PFSK-1 (cell line): Measurements from ENCODE around the gene ZNF646.

Experiments used
- FOXP2 ChIP-seq: optimal IDR thresholded peaks from 2 replicates; pipeline ENCODE3; 2011; ENCODE audit warnings: borderline replicate concordance, control low read depth, inconsistent platforms; ENCODE audit not compliant: insufficient read depth; ENCODE audit errors: extremely low read length, extremely low read depth
- POLR2AphosphoS5 ChIP-seq: IDR thresholded peaks from 2 replicates; pipeline ENCODE4 v1.6.1; 2012; ENCODE audit warnings: low read depth, mild to moderate bottlenecking, control low read depth, low read length, moderate library complexity
- REST ChIP-seq, 2 experiments: IDR thresholded peaks; 2 replicates each; pipeline versions ENCODE4 v1.6.1 to v1.8.0; 2011 to 2012; ENCODE audit warnings: low read depth in 2 of 2, low read length in 2 of 2, control low read depth in 1 of 2, inconsistent platforms in 1 of 2, mild to moderate bottlenecking in 1 of 2, moderate library complexity in 1 of 2; ENCODE audit not compliant: insufficient read depth in 1 of 2
- SIN3A ChIP-seq: IDR thresholded peaks from 2 replicates; pipeline ENCODE4 v1.6.1; 2012; ENCODE audit warnings: mild to moderate bottlenecking, low read length, moderate library complexity, borderline replicate concordance; ENCODE audit not compliant: insufficient read depth
- TAF1 ChIP-seq: IDR thresholded peaks from 2 replicates; pipeline ENCODE4 v1.6.1; 2012; ENCODE audit warnings: low read length, control low read depth, borderline replicate concordance; ENCODE audit not compliant: insufficient read depth

The ZNF646 gene

DNA sequence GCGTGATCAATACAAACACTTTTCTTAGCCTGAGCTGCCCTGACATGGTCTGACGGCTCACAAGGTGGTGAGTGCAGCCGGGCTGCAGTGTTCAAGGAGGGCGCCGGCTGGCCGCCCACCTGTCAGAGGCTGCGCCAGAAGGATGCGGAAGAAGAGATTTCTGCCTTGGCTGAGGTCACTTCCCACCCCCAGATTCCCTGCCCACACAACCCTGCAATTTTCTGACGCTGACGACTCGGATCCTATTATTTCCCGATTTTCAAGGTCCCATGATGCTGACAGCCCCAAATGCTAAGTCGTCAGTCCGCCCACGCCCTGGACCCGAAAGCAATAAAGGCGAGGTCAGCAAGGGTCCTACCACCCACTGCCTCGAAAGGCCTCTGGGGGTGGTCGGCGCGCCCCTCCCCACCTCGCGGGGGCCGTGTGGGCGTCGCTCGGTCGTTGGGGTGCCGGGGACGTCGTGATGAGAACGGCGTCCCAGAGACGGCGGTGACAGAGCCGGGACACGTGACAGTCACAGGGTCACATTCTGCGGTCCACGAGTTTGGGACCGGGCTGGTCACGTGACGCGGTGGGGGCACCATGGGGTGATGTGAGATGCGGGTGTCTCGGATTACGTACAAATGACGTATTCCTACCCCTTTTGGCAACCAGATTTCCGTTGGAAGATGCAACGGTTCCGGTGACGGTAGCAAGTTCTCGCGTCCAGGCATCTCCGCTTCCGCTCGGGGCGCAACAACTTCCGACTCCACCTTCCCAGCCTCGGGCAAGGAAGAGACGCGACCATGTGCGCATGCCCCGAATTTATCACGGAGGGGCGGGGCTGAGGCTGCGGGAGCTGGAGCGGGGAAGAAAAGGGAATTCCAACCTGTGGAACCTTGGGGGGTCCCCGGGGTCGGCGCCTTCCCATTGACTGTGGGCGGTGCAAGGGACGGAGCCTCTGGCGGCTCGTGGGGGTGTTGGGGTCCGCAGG is 41.2 kb upstream of the ZNF646 start, which contains the start of gene STX4:
STX4 (plus strand) TSS at position 823 of the 973 bp plus-strand sequence. CDS start 248 bp downstream, outside the sequence.
- no peak for TF ChIP-seq TAF1
- no peak for TF ChIP-seq FOXP2
- TF ChIP-seq POLR2AphosphoS5: no peak
- TF ChIP-seq REST (IDR thresholded peaks at IDR 0.05; ENCODE audit: insufficient read depth in 1 of 2, low read depth in 2 of 2, low read length in 2 of 2): no peak
- no peak for TF ChIP-seq SIN3A

GRCh38 chr16:31033709-31034492 is 40.3 kb upstream of the ZNF646 start:
- TF ChIP-seq FOXP2: no peak
- 0 out of 2 replicates have a peak, but pooled peaks have one; percentile 44 for TF ChIP-seq SIN3A
- TF ChIP-seq POLR2AphosphoS5: peak; percentile 34; the same call in 1 of the 2 replicates

GRCh38 chr16:31036691-31037090 is 37.5 kb upstream of the ZNF646 start:
- TF ChIP-seq TAF1: no peak
- no peak for TF ChIP-seq SIN3A
- TF ChIP-seq REST (IDR thresholded peaks at IDR 0.05; ENCODE audit: insufficient read depth in 1 of 2, low read depth in 2 of 2, low read length in 2 of 2): no peak
- TF ChIP-seq FOXP2: no peak
- TF ChIP-seq POLR2AphosphoS5: no peak

DNA sequence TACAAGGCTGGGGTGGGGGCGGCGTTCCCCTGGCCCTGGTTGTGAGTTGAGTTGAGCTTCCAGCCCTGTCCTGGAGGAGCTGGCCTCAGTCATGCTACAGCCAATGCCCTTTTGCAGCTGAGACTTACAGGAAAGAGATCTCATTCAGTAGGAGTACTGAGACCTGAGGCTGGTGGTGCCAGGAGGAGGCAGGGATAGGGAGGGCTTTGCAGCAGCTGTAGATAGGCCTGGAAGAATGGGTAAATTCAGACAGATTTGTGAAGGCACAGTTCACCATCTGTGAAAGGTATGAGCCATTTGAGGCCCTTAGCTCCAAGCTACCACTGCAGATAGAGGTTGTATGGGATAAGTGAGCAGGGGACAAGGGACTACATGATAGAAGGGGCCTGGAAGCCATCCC is 35.2 kb upstream of the ZNF646 start:
- TF ChIP-seq SIN3A (no peak), TAF1 (no peak), FOXP2 (no peak), REST (IDR thresholded peaks at IDR 0.05; ENCODE audit: insufficient read depth in 1 of 2, low read depth in 2 of 2, low read length in 2 of 2) (no peak), POLR2AphosphoS5 (no peak)

DNA sequence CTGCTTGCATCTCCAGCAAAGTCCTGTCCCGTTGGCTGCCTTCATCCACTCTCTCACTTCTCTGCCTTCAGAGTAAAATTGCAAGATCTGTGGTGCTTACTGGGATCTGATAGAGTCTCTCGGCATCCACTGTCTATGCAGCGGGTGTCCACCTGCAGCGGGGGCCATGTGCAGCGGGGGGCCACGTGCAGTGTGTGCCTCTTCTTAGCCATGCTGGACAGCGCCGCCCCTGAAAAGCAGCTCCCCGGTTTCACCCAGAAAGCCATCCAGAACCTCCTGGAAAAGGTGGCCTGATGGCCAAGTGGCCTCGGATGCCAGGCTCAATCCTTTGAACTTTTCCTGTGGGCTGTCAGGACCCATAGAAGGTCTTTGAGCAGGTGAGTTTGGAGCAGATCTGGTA is 31.4 kb upstream of the ZNF646 start:
- TF ChIP-seq FOXP2 (no peak), REST (IDR thresholded peaks at IDR 0.05; ENCODE audit: insufficient read depth in 1 of 2, low read depth in 2 of 2, low read length in 2 of 2) (no peak), POLR2AphosphoS5 (no peak), SIN3A (no peak), TAF1 (no peak)
